Endothelial cell of umbilical vein (primary cell): Measurements from ENCODE around the gene TNRC6B. TPM values are rescaled to one million over a fixed set of nuclear protein-coding genes. Genes with fewer than 3 reads are reported as not detected.

Experiments used
- BruUV-seq: library from RNA; stranded (reverse); fragments of 400-500 nt; replicated peaks from 2 replicates; lab custom pipeline; 2021; lab: Mats Ljungman, UMichigan
- CTCF ChIA-PET: fragments of 300-600, 350-600 bp; sonication (Branson Sonifier 250); formaldehyde crosslinking; loops from one replicate; lab custom pipeline; 2021; ENCODE audit warnings: antibody characterized with exemption, inconsistent platforms; lab: Charles Lee
- POLR2A ChIA-PET: fragments of 300-600, 350-600 bp; sonication (Branson Sonifier 250); formaldehyde crosslinking; loops from one replicate; lab custom pipeline; 2021; ENCODE audit warnings: antibody characterized with exemption, inconsistent platforms; lab: Charles Lee
- DNase-seq: peaks from one replicate; pipeline ENCODE4 v3.0.0-alpha.2; 2011; ENCODE audit warnings: low read depth, low spot score
- FAIRE-seq: peaks from 2 replicates; lab custom pipeline; 2011; peaks lifted over from hg19 to GRCh38; lab: Jason Lieb, UNC
- H2AFZ ChIP-seq: 2 replicates; pipeline ENCODE4 v1.6.0; 2012; ENCODE audit warnings: low read depth, low read length, control low read depth, inconsistent platforms
- H3K27ac ChIP-seq: 2 replicates; pipeline ENCODE4 v1.5.1; 2011; ENCODE audit warnings: low read depth, mild to moderate bottlenecking, control low read depth, low read length, moderate library complexity; ENCODE audit not compliant: insufficient read depth
- H3K27me3 ChIP-seq, 2 experiments: 2 replicates each; pipeline versions ENCODE4 v1.6.0 to v1.6.1; 2011; ENCODE audit warnings: low read length in 2 of 2, mixed read lengths in 1 of 2; ENCODE audit not compliant: control insufficient read depth in 2 of 2, insufficient read depth in 2 of 2
- H3K36me3 ChIP-seq, 2 experiments: 2 replicates in 1 of 2; 3 replicates in 1 of 2; pipeline ENCODE4 v1.5.1; 2011; ENCODE audit warnings: low read length in 2 of 2, mild to moderate bottlenecking in 1 of 2, moderate library complexity in 1 of 2; ENCODE audit not compliant: control insufficient read depth in 2 of 2, insufficient read depth in 2 of 2; ENCODE audit errors: extremely low read depth in 1 of 2
- H3K4me1 ChIP-seq: 3 replicates; pipeline ENCODE4 v1.5.1; 2011; ENCODE audit warnings: mild to moderate bottlenecking, low read length; ENCODE audit not compliant: control insufficient read depth, insufficient read depth; ENCODE audit errors: extremely low read depth
- H3K4me2 ChIP-seq: 2 replicates; pipeline ENCODE4 v1.6.1; 2011; ENCODE audit warnings: low read length, control low read depth, mixed read lengths; ENCODE audit not compliant: insufficient read depth
- H3K4me3 ChIP-seq, 3 experiments: fragments of 200-600 bp in 1 of 3; sonication (generic), shearing (Covaris generic) in 1 of 3; replicated peaks in 1 of 3; 2 replicates each; pipeline ENCODE4 v1.5.1; 2011 to 2016; ENCODE audit warnings: control low read depth in 3 of 3, low read length in 3 of 3, mild to moderate bottlenecking in 2 of 3, inconsistent platforms in 1 of 3, low read depth in 1 of 3, moderate library complexity in 1 of 3; ENCODE audit not compliant: insufficient read depth in 1 of 3
- H3K79me2 ChIP-seq: 2 replicates; pipeline ENCODE4 v1.6.0; 2012; ENCODE audit warnings: low read length, inconsistent platforms; ENCODE audit not compliant: control insufficient read depth, insufficient read depth
- H3K9ac ChIP-seq: replicated peaks from 2 replicates; pipeline ENCODE3; 2011; ENCODE audit warnings: low read length, control low read depth; ENCODE audit not compliant: insufficient read depth; ENCODE audit errors: extremely low read depth
- H3K9me1 ChIP-seq: replicated peaks from 3 replicates; pipeline ENCODE4 v1.6.0; 2011; ENCODE audit warnings: mild to moderate bottlenecking, low read length; ENCODE audit not compliant: control insufficient read depth, insufficient read depth; ENCODE audit errors: extremely low read depth
- H3K9me3 ChIP-seq: replicated peaks from 2 replicates; pipeline ENCODE4 v1.5.1; 2012; ENCODE audit warnings: low read length, inconsistent platforms; ENCODE audit not compliant: control insufficient read depth, insufficient read depth
- H4K20me1 ChIP-seq: replicated peaks from 2 replicates; pipeline ENCODE3; 2011; ENCODE audit warnings: mild to moderate bottlenecking, low read length; ENCODE audit not compliant: control insufficient read depth, insufficient read depth; ENCODE audit errors: extremely low read depth
- EZH2 ChIP-seq: IDR thresholded peaks from 2 replicates; pipeline ENCODE4 v1.6.1; 2012; ENCODE audit warnings: borderline replicate concordance, low read depth, mild to moderate bottlenecking, moderate library complexity, low read length, inconsistent platforms; ENCODE audit not compliant: severe bottlenecking
- GATA2 ChIP-seq: IDR thresholded peaks from 2 replicates; pipeline ENCODE4 v1.7.0; 2011; ENCODE audit warnings: low read depth, mild to moderate bottlenecking, moderate library complexity, mixed read lengths, low read length; ENCODE audit not compliant: insufficient read length, insufficient read depth
- MYC ChIP-seq: IDR thresholded peaks from one replicate; pipeline ENCODE4 v1.6.1; 2011; ENCODE audit warnings: mild to moderate bottlenecking, low read depth, low read length
- POLR2A ChIP-seq: IDR thresholded peaks from 2 replicates; pipeline ENCODE4 v1.6.1; 2012; ENCODE audit warnings: low read depth, mild to moderate bottlenecking, control low read depth, low read length
- POLR2AphosphoS5 ChIP-seq: IDR thresholded peaks from 2 replicates; pipeline ENCODE4 v1.6.1; 2012; ENCODE audit warnings: low read depth, mild to moderate bottlenecking, control low read depth, low read length, moderate library complexity; ENCODE audit not compliant: insufficient read depth
- dilution Hi-C: fragments of 300-500 bp; cut with MboI; formaldehyde crosslinking; loops from one replicate; pipeline ENCODE4 v1.15.0; 2019; ENCODE audit warnings: low sequenced_read_pairs; ENCODE audit not compliant: extremely low pct_ligation_motif_present
- intact Hi-C: fragments of 100-400 bp; cut with micrococcal nuclease; formaldehyde crosslinking; loops from one replicate; pipeline ENCODE4 v1.10.0; 2022
- polyA plus RNA-seq, 4 experiments: library from polyadenylated mRNA; depleted of rRNA in 3 of 4; stranded (reverse) in 3 of 4; unstranded in 1 of 4; fragments of >200 nt; gene quantifications; 2 replicates each; pipeline versions ENCODE4 v1.2.1 to v1.2.3, GENCODE V29; 2011 to 2012; ENCODE audit warnings: missing spikeins in 1 of 4
- total RNA-seq: library from RNA; stranded (reverse); gene quantifications from 2 replicates; pipeline ENCODE4 v1.2.3, GENCODE V29; 2021
- TF ChIP-seq, protein P1 (sequence below), 2 donors: IDR thresholded peaks; 1 replicate in 1 of 2; 2 replicates in 1 of 2; pipeline ENCODE4 v1.5.1; 2011; ENCODE audit warnings: low read length in 2 of 2, mild to moderate bottlenecking in 2 of 2, moderate library complexity in 2 of 2, control low read depth in 1 of 2, inconsistent platforms in 1 of 2, low read depth in 1 of 2; ENCODE audit not compliant: insufficient read depth in 1 of 2; ENCODE audit errors: extremely low read depth in 1 of 2
- TF ChIP-seq, protein P2 (sequence below): IDR thresholded peaks from 2 replicates; pipeline ENCODE4 v1.6.1; 2011; ENCODE audit not compliant: insufficient read depth, insufficient read length

Gene TNRC6B
- total and polyA plus RNA-seq, 2 donors (not counting 3 experiments of a cell fraction or from before 2014, with no cell fraction given): 10.6 to 37.2 TPM

DNA sequence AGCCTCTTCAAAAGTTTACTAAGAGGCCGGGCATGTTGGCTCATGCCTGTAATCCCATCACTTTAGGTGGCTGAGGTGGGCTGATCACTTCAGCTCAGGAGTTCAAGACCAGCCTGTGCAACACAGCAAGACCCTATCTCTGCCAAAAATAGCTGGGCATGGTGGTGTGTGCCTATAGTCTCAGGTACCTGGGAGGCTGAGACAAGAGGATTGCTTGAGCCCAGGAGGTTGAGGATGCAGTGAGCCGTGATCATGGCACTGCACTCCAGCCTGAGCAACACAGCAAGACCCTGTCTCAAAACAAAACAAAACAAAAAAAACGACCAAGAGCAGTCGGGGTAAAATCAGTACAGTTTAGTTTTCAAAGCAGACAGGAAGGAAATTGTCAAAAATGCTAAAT, 163.9 kb downstream of the TNRC6B start:
- DNase-seq: no peak
- Histone ChIP-seq H4K20me1 (no peaks in the 10 kb centered on the region), H3K9ac (no peak overlapping the region), H3K9me3 (no peaks in the 10 kb centered on the region), H3K4me3 (no peak overlapping the region), H3K4me1 (no peaks in the 10 kb centered on the region), H3K27me3 (no peaks in the 10 kb centered on the region), H3K4me2 (no peak overlapping the region), H3K9me1 (no peaks in the 10 kb centered on the region), H3K36me3 (no peaks in the 10 kb centered on the region), H3K27ac (no peak overlapping the region), H2AFZ (no peak overlapping the region), H3K79me2 (peaks cover 3% of the 10 kb centered on the region)
- no TSS peak for BruUV-seq
- ChIA-PET CTCF (no interaction called here), POLR2A (interaction anchor here (0.6 kb wide), 1 partner anchor 7 kb away, joined by 3 read pairs; no protein-coding TSS in a partner anchor)
- intact Hi-C loops: no loop called here
- TF ChIP-seq POLR2A: no peak
- TF ChIP-seq EZH2: no peak
- TF ChIP-seq, protein P1, sequence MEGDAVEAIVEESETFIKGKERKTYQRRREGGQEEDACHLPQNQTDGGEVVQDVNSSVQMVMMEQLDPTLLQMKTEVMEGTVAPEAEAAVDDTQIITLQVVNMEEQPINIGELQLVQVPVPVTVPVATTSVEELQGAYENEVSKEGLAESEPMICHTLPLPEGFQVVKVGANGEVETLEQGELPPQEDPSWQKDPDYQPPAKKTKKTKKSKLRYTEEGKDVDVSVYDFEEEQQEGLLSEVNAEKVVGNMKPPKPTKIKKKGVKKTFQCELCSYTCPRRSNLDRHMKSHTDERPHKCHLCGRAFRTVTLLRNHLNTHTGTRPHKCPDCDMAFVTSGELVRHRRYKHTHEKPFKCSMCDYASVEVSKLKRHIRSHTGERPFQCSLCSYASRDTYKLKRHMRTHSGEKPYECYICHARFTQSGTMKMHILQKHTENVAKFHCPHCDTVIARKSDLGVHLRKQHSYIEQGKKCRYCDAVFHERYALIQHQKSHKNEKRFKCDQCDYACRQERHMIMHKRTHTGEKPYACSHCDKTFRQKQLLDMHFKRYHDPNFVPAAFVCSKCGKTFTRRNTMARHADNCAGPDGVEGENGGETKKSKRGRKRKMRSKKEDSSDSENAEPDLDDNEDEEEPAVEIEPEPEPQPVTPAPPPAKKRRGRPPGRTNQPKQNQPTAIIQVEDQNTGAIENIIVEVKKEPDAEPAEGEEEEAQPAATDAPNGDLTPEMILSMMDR (IDR thresholded peaks at IDR 0.05; ENCODE audit: extremely low read depth in 1 of 2, insufficient read depth in 1 of 2, low read depth in 1 of 2, low read length in 2 of 2): no peak
- TF ChIP-seq POLR2AphosphoS5: no peak
- TF ChIP-seq GATA2: no peak
- TF ChIP-seq, protein P2, sequence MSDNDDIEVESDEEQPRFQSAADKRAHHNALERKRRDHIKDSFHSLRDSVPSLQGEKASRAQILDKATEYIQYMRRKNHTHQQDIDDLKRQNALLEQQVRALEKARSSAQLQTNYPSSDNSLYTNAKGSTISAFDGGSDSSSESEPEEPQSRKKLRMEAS: no peak
- no peak for TF ChIP-seq MYC
- FAIRE-seq: no peak
- dilution Hi-C loops: no loop called here
